DLD1 (cell line): ENCODE data around the gene APOA4.

Experiments used
- in situ Hi-C: cut with HindIII; loops from 2 replicates; pipeline ENCODE4 v1.10.0; 2017; ENCODE audit warnings: low sequenced_read_pairs

APOA4 gene

GRCh38 chr11:116823031-116823843 lies at the start of gene APOA4:
TSS of gene APOA4 (minus strand) at chr11:116823304. CDS start at chr11:116823191, 113 bp downstream.
- in situ Hi-C loops: no loop called here

GRCh38 chr11:116871248-116871647 lies 48.1 kb upstream of the APOA4 start:
- in situ Hi-C loops: no loop called here

- in situ Hi-C loops: no loop called here
These were observed 47.0 kb upstream of the APOA4 start for GRCh38 chr11:116870054-116870453.

GRCh38 chr11:116869610-116870009 lies 46.5 kb upstream of the APOA4 start:
- in situ Hi-C loops: no loop called here

- in situ Hi-C loops: no loop called here
These were observed 45.0 kb upstream of the APOA4 start for GRCh38 chr11:116868066-116868465.

- in situ Hi-C loops: no loop called here
These were observed 44.5 kb upstream of the APOA4 start for GRCh38 chr11:116867619-116868018.

GRCh38 chr11:116866804-116867455 lies 43.8 kb upstream of the APOA4 start:
- in situ Hi-C loops: no loop called here

GRCh38 chr11:116865696-116866095 lies 42.6 kb upstream of the APOA4 start:
- in situ Hi-C loops: no loop called here

GRCh38 chr11:116864531-116864930 lies 41.4 kb upstream of the APOA4 start:
- in situ Hi-C loops: no loop called here

GRCh38 chr11:116862951-116863350 lies 39.8 kb upstream of the APOA4 start:
- in situ Hi-C loops: no loop called here

- in situ Hi-C loops: no loop called here
These were observed 39.1 kb upstream of the APOA4 start for GRCh38 chr11:116862185-116862584.

- in situ Hi-C loops: no loop called here
These were observed 38.4 kb upstream of the APOA4 start for GRCh38 chr11:116861539-116861938.

- in situ Hi-C loops: no loop called here
These were observed 37.2 kb upstream of the APOA4 start for GRCh38 chr11:116860303-116860702.

GRCh38 chr11:116859175-116859574 lies 36.1 kb upstream of the APOA4 start:
- in situ Hi-C loops: no loop called here

GRCh38 chr11:116857936-116858335 lies 34.8 kb upstream of the APOA4 start:
- in situ Hi-C loops: no loop called here

- in situ Hi-C loops: no loop called here
These were observed 34.2 kb upstream of the APOA4 start for GRCh38 chr11:116857316-116857715.

- in situ Hi-C loops: no loop called here
These were observed 33.3 kb upstream of the APOA4 start for GRCh38 chr11:116856423-116856822.

GRCh38 chr11:116855413-116855812 lies 32.3 kb upstream of the APOA4 start:
- in situ Hi-C loops: no loop called here

GRCh38 chr11:116853461-116854073 lies 30.5 kb upstream of the APOA4 start:
- in situ Hi-C loops: no loop called here

- in situ Hi-C loops: no loop called here
These were observed 29.3 kb upstream of the APOA4 start for GRCh38 chr11:116852261-116853031.

GRCh38 chr11:116851626-116852025 lies 28.5 kb upstream of the APOA4 start:
- in situ Hi-C loops: no loop called here
